A673 (cell line): ENCODE results near the gene NTNG1.

Experiments used
- EZH2 ChIP-seq: fragments of 200-600 bp; sonication (generic); IDR thresholded peaks from 2 replicates; pipeline ENCODE4 v1.6.1; 2017; ENCODE audit warnings: borderline replicate concordance, low read depth, mild to moderate bottlenecking, mixed read lengths, antibody characterized with exemption, low read length; ENCODE audit not compliant: poor library complexity, severe bottlenecking
- TF ChIP-seq, protein P1 (sequence below): fragments of 300-800, 200-600 bp; sonication (generic); conservative IDR thresholded peaks from 2 replicates; pipeline ENCODE4 v1.5.1; 2017; ENCODE audit warnings: low read depth, mild to moderate bottlenecking, antibody characterized with exemption, low read length, moderate library complexity, mixed read lengths

DNA sequence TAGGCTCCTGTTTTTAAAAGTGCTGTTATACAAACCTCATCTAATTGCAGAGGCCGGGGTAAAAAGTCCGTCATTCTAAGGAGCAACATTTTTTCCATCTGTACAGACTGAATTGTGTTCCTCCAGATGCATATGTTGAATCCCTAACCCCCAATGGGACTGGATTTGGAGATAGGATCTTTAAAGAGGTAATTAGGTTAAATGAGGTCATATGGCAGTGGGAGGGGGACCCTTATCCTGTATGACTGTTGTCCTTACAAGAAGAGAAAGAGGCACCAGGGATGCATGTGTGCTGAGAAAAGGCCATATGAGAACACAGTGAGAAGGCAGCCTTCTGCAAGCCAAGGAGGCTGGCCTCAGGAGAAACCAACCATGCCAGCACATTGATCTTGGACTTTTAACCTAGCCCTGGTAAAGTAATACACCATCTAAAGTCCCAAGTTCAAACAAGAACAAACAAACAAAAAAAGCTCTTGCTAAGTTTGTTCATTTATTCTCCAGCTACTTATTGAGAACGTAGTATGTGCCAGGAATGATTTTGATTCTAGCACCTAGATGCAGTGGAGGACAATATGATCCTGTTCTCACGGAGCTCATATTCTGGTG is 352.4 kb downstream of the NTNG1 start:
- TF ChIP-seq, protein P1, sequence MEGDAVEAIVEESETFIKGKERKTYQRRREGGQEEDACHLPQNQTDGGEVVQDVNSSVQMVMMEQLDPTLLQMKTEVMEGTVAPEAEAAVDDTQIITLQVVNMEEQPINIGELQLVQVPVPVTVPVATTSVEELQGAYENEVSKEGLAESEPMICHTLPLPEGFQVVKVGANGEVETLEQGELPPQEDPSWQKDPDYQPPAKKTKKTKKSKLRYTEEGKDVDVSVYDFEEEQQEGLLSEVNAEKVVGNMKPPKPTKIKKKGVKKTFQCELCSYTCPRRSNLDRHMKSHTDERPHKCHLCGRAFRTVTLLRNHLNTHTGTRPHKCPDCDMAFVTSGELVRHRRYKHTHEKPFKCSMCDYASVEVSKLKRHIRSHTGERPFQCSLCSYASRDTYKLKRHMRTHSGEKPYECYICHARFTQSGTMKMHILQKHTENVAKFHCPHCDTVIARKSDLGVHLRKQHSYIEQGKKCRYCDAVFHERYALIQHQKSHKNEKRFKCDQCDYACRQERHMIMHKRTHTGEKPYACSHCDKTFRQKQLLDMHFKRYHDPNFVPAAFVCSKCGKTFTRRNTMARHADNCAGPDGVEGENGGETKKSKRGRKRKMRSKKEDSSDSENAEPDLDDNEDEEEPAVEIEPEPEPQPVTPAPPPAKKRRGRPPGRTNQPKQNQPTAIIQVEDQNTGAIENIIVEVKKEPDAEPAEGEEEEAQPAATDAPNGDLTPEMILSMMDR: no peak
- no peak for TF ChIP-seq EZH2
